HL-60/S4 treated with phorbol 12-myristate 13-acetate at 8.2 ng/mL for 4 days and 3 days (cell line): ENCODE measurements around the gene NHEJ1.

Experiments used
- in situ Hi-C: fragments of 300-500 bp; cut with MboI; formaldehyde crosslinking; loops from 2 replicates; pipeline ENCODE4 v1.15.0; 2022; ENCODE audit warnings: low sequenced_read_pairs

NHEJ1 gene

DNA sequence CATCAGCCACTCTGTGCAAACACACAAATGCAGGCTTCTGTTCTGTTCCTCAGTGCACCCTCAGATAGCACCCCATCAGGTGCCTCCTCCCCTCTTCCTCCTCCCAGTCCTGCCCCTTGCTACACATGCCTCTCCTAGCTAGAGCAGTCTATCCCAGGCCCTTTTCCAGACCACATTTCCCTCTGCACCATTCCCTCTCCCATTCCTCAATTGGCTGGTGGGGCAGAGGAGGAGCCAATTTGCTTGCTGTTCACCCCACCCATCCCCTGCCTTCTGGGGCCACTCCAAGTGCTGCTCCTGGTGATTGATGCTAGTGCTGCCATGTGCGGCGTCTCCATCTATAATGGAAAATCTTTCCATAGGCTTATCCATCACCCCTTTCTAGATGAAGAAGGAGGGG, 124.7 kb downstream of the NHEJ1 start:
- in situ Hi-C loops = loop anchor here (25.0 kb wide), 1 partner anchor 276 kb away; the partner anchor contains the start of gene PTPRN

DNA sequence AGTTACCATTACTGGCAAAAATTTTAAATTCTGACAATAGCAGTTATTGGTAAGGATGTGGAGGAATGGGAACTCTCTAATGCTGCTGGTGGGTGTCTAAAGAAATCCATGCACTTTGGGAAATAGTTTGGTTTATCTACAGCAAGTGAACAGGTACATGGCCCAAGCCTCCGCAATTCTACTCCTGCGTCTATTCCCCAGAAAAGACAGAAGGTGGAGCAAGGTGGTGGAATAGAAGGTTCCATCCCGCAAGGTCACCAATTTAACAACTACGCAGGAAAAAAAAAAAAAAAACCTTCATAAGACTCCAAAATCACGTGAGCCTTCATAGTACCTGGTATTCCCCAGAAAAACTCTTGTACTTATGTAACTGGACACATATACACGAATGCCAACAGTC, 125.8 kb downstream of the NHEJ1 start:
- in situ Hi-C loops = loop anchor here (25.0 kb wide), 1 partner anchor 277 kb away; the partner anchor contains the start of gene PTPRN

GRCh38 chr2:219032051-219032745, 128.4 kb downstream of the NHEJ1 start:
- in situ Hi-C loops = loop anchor here (25.0 kb wide), 1 partner anchor 280 kb away; the partner anchor contains the start of gene PTPRN

DNA sequence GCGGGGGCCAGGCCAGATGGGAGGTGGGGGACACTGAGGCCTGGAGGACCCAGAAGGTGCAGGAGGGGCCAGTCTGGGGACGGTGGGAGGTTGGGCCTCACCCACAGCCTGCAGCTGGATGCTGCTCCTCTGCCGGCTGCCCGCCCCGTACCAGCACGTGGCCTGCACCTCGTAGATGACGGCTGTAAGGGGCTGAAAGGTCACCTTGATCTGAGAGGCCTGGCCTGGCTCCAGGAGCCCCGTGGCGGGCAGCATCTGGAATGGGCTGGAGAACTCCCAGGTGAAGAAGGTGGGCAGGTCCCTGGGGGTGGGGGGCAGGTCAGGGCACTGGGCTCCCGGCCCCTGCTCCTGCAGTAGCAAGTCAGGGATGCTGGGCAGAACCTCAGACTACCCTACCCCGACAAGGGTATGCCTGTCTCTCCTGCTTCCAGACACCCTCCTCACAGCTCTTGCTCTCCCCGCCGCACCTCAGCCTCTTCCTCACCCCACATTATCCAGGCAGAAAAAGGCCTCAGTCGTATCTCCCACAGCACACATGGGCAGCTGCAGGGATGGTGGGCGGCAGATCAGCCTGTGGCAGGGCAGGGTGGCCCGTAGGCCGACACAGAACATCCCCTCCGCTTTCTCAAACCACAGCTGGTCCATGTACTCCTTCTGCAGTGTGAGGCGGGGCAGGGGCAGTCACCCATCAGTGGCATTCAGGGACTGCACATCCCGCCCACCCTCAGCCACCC, 129.4 kb downstream of the NHEJ1 start:
- in situ Hi-C loops = loop anchor here (25.0 kb wide), 1 partner anchor 281 kb away; the partner anchor contains the start of gene PTPRN

DNA sequence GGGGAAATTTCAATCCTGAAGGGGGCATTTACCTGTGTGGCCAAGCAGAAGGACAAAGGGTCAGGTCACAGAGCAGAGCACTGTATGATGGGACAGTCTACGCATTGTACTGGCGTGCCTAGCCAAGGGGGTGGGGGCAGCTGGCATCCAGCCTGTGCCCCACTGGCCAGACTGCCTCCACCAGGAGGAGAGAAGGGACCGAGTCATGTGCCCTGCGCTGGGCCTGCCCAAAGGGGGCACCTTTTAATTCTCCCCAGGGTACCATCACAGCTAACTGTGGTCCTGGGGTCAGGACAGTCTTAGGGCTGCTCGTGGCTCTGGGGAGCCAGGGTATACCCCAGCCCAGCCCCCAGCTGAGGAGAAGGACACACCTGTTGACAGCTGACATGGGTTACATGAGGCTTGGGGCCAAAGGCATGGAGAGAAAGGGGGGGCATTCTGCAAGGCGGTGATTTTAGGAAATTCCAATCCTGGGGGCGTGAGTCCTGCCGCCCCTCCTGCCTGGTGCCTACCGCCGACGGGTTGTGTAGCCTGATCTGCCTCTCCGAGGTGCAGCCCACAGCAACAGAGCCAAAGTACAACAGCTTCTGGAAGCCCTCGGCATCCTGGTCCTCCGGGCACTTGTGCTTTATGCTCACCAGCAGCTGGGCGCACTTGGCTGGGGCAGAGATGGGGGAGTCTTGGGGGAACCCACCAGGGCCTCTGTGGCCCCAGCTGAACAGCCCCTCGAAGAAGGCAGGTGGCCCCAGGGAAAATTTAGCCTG, 130.3 kb downstream of the NHEJ1 start:
- in situ Hi-C loops = loop anchor here (25.0 kb wide), 1 partner anchor 282 kb away; the partner anchor contains the start of gene PTPRN

DNA sequence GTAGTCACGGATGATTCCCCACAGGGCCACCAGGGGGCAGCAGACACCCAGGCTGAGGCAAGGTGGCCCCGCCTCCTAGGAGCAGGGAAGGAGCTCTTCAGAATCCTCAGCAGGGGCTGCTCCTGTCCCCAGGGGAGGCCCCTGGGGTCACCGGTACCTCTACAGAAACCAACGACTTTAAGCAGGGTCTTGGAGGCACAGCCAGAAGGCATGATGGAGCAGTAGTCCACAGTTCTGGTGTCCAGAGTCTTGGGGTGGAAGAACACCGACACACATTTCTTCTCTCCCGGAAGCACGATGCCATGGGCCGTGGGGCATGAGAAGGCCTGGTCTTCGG, 130.8 kb downstream of the NHEJ1 start:
- in situ Hi-C loops = loop anchor here (25.0 kb wide), 1 partner anchor 283 kb away; the partner anchor contains the start of gene PTPRN

DNA sequence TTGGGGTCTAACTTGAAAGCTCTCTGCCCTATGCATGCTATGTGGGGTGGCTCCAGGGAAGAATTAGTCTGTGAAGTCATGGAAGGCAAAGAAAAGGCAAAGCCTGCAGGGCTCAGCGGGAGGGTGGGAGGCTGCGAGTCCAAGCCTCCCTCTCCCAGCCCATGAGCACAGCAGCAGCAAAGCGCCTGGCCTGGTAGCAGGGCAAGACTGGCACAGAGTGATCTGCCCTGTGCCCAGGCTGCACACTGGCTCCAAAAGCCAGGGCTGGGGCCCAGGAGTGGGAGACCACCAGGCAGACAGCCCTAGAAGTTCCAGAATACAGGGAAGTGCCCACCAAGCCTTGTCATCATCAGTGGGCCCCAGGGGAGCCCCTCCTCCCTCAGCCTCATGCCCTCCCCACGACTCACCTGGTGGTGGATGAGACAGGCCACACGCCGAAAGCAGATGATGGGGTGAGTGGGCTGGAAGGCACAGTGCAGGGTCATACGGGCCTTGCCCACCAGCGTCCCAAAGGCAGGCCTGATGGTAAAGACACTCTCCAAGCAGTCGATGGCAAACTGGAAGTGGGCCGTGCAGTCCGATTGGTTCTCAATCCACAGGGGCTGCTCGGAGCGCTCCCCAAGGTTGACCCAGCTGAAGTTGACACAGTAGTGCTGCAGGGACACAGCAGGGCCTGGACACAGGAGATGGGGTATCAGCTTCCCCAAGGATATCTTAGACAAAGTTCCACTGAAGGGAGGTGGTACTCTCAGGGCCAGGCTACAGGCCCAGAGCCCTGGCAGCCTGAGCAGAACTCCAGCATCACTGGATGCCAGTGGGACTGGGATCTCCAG, 131.4 kb downstream of the NHEJ1 start:
- in situ Hi-C loops = loop anchor here (25.0 kb wide), 1 partner anchor 283 kb away; the partner anchor contains the start of gene PTPRN

- in situ Hi-C loops = loop anchor here (25.0 kb wide), 1 partner anchor 284 kb away; the partner anchor contains the start of gene PTPRN
Observed at GRCh38 chr2:219028141-219028540, 132.5 kb downstream of the NHEJ1 start.

GRCh38 chr2:219027511-219028055, 133.0 kb downstream of the NHEJ1 start:
- in situ Hi-C loops = loop anchor here (25.0 kb wide), 1 partner anchor 285 kb away; the partner anchor contains the start of gene PTPRN

DNA sequence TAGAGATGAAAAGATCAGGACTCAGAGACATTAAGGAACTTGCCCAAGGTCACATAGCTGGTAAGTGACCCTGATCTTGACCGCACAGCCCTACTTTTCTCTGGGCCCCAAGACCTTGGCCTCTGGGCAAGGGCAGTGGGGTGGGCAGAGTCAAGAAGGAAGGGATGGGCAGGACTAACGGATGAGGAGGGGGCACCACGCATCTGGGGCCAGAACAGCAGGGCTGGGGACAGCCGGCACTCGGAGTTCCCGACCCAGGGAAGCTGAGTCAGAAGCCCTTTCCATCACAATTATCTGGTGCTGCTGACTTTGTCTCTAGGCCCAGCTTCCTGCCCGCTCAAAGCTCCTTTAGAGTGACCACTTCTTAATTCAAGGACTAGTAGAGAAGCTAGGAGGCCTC, 133.7 kb downstream of the NHEJ1 start:
- in situ Hi-C loops = loop anchor here (25.0 kb wide), 1 partner anchor 285 kb away; the partner anchor contains the start of gene PTPRN

GRCh38 chr2:219025637-219026585, 134.7 kb downstream of the NHEJ1 start:
- in situ Hi-C loops = loop anchor here (25.0 kb wide), 1 partner anchor 286 kb away; the partner anchor contains the start of gene PTPRN
